WERI-Rb-1 (cell line): ENCODE measurements around the gene GPX2.

Experiments
- DNase-seq: peaks from one replicate; pipeline ENCODE4 v3.0.0-alpha.2; 2020
- H3K27ac ChIP-seq: fragments of 250-450 bp; sonication (Bioruptor Pico); 2 replicates; pipeline ENCODE4 v1.5.1; 2020; ENCODE audit warnings: mild to moderate bottlenecking, moderate library complexity
- H3K27me3 ChIP-seq: fragments of 250-450 bp; sonication (Bioruptor Pico); 2 replicates; pipeline ENCODE4 v1.5.1; 2021; ENCODE audit warnings: mild to moderate bottlenecking, low read depth, moderate library complexity; ENCODE audit not compliant: insufficient read depth, severe bottlenecking
- H3K36me3 ChIP-seq: fragments of 250-450 bp; sonication (Bioruptor Pico); 2 replicates; pipeline ENCODE4 v1.5.1; 2020; ENCODE audit warnings: mild to moderate bottlenecking, moderate library complexity
- H3K4me3 ChIP-seq: 2 replicates; pipeline ENCODE4 v1.5.1; 2011; ENCODE audit warnings: low read depth, mild to moderate bottlenecking, control low read depth, low read length
- H3K9me3 ChIP-seq: fragments of 250-450 bp; sonication (Bioruptor Pico); 2 replicates; pipeline ENCODE4 v1.5.1; 2021; ENCODE audit warnings: mild to moderate bottlenecking, moderate library complexity; ENCODE audit not compliant: severe bottlenecking
- TF ChIP-seq, protein P1 (sequence below): IDR thresholded peaks from 2 replicates; pipeline ENCODE4 v1.5.1; 2011; ENCODE audit warnings: low read depth, mild to moderate bottlenecking, control low read depth, inconsistent platforms, low read length

GPX2 gene

DNA sequence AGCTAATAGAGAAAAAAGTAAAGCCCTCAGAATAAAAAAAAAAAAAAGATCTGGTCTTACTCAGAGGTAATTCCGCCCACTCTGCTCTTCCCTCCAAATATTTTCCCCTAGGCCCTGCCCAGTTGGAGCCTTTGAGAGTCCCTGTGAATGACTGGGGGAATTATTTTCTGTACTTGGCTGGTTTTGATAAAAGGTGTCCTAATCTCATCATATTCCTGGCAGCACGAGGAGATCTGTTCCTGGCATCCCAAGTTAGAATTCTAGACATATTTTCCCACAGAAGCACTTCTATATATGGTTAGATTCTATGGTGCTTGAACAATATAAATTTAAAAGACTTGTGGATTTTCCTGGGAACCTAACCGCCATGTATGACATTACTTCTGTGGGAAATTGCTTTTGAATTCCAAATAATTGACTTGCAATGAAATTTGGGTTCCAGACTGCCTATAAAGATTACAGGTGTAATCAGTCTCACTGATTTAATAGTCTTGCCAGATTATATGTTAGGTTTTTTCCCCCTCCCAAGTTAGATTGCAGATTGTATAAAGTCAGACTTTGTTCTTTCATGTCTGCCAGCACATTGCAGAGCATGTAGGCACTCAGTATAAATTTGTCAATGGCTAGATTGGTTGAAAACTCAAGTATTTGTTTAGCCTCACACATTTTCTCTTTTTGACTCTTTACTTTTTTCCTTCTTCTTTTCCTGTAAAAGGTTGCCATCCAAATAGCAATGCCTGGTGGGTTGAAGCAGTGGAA lies 12.3 kb downstream of the GPX2 start:
- TF ChIP-seq, protein P1, sequence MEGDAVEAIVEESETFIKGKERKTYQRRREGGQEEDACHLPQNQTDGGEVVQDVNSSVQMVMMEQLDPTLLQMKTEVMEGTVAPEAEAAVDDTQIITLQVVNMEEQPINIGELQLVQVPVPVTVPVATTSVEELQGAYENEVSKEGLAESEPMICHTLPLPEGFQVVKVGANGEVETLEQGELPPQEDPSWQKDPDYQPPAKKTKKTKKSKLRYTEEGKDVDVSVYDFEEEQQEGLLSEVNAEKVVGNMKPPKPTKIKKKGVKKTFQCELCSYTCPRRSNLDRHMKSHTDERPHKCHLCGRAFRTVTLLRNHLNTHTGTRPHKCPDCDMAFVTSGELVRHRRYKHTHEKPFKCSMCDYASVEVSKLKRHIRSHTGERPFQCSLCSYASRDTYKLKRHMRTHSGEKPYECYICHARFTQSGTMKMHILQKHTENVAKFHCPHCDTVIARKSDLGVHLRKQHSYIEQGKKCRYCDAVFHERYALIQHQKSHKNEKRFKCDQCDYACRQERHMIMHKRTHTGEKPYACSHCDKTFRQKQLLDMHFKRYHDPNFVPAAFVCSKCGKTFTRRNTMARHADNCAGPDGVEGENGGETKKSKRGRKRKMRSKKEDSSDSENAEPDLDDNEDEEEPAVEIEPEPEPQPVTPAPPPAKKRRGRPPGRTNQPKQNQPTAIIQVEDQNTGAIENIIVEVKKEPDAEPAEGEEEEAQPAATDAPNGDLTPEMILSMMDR, result no peak
- no peaks in the 10 kb centered on the region for H3K27me3 ChIP-seq
- H3K27ac ChIP-seq, result no peak overlapping the region
- no peak for DNase-seq
- no peaks in the 10 kb centered on the region for H3K9me3 ChIP-seq
- H3K4me3 ChIP-seq, result no peak overlapping the region
- H3K36me3 ChIP-seq, result peaks cover 32% of the 10 kb centered on the region

DNA sequence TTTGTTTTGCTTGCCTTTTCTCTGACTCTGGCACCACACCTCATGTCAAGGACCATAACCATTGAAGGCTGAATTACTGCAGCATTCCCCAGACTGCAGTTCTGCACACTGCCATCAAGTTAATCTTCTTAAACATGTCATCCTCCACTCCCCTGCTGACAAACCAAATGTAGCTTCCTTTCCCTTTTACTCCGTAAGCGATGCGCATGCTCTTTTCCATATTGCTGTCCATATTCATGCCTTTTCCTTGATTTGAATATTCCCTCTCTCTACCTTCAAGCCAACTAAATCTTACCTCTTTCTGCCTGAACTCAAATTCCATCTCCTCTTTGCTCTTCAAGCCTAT lies 13.6 kb downstream of the GPX2 start:
- Histone ChIP-seq H3K27me3 (no peaks in the 10 kb centered on the region), H3K4me3 (no peak overlapping the region), H3K36me3 (peaks cover 39% of the 10 kb centered on the region), H3K9me3 (no peaks in the 10 kb centered on the region), H3K27ac (no peak overlapping the region)
- TF ChIP-seq, protein P1, result no peak
- DNase-seq, result peak; percentile 18

DNA sequence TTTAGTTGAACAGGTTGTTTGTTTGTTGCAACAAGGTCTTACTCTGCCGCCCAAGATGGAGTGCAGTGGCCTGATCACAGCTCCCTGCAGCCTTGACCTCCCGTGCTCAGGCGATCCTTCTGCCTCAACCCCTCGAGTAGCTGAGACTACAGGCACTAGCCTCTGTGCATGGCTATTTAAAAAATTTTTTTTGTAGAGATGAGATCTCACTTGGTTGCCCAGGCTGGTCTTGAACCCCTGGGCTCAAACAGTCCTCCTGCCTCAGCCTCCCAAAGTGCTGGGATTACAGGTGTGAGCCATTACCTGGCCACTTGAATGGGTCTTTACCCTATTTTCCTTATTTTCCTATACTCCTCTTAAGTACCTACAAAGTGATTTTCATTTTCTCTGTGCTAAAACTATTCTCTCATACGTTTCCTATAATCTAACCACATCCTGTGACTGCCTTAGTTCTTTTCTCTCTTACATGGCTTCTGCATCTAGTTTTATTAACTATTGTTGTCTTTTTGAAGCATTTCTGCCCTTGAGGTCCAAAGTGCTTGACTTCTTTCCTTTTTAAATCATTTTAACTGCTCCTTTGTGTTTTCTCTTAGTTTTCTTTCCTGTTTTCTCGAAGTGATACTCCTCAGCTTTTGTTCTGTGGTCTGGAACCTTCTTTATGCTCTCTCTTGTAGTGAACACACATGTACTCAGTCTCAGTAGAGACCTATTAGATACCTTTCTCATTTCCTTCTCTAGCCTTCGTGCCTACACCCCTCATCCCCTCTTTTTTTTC lies 14.1 kb downstream of the GPX2 start:
- Histone ChIP-seq H3K36me3 (peaks cover 41% of the 10 kb centered on the region), H3K27me3 (no peaks in the 10 kb centered on the region), H3K9me3 (no peaks in the 10 kb centered on the region), H3K27ac (no peak overlapping the region), H3K4me3 (no peak overlapping the region)
- DNase-seq, result no peak
- TF ChIP-seq, protein P1, result no peak

DNA sequence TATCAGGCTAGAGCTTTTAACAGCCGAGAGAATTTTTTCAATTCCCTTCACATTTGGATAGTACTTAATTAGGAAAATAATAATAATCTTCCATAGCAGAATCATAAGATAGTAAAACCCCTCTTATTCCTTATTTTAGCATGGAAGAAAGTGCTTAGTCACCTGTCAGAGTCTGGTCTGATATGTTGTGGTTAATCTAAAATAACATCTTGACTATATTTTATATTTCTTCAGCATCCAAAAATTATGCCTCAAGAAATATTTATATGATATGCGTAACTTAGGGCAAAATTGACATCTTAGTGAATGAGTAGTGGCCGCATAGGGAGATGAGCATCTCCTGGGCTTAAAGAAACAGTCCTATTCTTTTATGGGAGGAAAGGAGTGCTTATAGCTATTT lies 15.5 kb downstream of the GPX2 start:
- Histone ChIP-seq H3K36me3 (peaks cover 36% of the 10 kb centered on the region), H3K4me3 (no peak overlapping the region), H3K27ac (no peak overlapping the region), H3K9me3 (no peaks in the 10 kb centered on the region), H3K27me3 (no peaks in the 10 kb centered on the region)
- TF ChIP-seq, protein P1, result no peak
- DNase-seq, result no peak

DNA sequence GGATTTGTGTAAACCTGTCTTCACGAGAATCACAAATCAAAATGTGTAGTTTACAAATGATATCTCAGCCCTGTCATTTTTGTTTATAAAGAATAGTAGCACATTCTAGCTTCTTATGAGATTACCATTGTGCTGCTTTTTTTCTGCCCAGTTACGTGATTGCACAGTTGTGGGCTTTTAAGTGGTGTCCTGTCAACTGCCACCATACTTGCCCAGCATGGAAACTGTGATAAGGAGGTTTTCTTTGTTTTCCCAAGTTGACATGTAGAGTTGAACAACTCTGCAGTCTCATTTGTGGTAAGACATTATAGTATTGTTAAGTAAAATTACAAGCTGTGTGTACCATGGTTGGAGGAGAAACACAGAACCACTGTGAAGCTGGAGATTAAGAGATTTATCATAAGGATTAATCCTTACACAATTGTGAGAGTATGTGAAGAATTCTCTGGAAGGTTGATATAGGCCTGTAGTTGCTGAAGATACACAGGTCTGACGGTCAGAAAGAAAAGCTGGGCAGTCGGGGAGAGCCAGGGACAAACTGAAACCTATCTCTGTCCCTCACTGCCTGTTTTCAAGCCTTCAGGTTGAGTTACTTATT lies 16.0 kb downstream of the GPX2 start:
- Histone ChIP-seq H3K4me3 (no peak overlapping the region), H3K9me3 (no peaks in the 10 kb centered on the region), H3K27ac (no peak overlapping the region), H3K36me3 (peaks cover 31% of the 10 kb centered on the region), H3K27me3 (no peaks in the 10 kb centered on the region)
- TF ChIP-seq, protein P1, result no peak
- no peak for DNase-seq
